ENCODE results near the gene RBM47.

DNA sequence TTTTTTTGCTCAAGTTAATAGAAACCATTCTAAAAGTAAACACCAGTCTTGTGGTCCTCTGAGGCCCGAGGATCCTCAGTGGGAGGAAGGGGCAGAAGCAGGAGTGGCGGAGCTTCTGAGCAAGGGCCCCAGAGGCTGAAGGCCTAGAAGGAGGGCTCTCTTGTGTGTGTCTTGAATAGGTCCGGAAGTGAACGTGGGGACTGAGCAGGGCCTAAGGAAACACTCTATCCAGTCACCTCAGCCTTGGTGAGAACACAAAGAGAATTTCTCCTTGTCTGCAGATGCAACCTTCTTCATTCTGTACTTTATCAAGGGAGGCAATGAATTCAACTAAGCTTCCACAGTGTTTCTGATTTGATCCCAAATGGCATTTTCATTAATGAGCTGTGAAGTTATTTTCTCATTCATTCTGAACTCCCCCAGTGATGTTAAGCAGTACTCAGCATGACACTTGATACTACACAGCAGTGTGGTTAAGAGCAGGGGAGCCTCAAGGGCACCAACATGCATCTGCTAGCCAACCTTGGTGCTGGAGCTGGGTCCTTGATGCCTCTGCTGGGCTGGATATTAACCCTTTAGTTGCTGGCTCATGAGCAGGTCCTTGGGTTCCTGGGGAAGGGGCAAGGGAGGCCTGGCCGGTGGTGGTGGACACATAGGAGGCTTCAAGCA lies 64.7 kb downstream of the RBM47 start:
- TF ChIP-seq TCF12 (IDR thresholded peaks at IDR 0.05; ENCODE audit: low read depth) (no peak), FOXM1 (IDR thresholded peaks at IDR 0.05; ENCODE audit: borderline replicate concordance, low read depth) (no peak), EP300 (IDR thresholded peaks at IDR 0.05; ENCODE audit: borderline replicate concordance) (no peak), NFIC (IDR thresholded peaks at IDR 0.05) (no peak), ZBTB7A (IDR thresholded peaks at IDR 0.05; ENCODE audit: low read depth) (no peak), RAD21 (IDR thresholded peaks at IDR 0.05; ENCODE audit: low read depth) (no peak), CEBPB (IDR thresholded peaks at IDR 0.05) (no peak), TAF1 (IDR thresholded peaks at IDR 0.05; ENCODE audit: low read depth) (no peak), YY1 (IDR thresholded peaks at IDR 0.05; ENCODE audit: low read depth) (no peak)
- TF ChIP-seq, protein P1, sequence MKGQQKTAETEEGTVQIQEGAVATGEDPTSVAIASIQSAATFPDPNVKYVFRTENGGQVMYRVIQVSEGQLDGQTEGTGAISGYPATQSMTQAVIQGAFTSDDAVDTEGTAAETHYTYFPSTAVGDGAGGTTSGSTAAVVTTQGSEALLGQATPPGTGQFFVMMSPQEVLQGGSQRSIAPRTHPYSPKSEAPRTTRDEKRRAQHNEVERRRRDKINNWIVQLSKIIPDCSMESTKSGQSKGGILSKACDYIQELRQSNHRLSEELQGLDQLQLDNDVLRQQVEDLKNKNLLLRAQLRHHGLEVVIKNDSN (IDR thresholded peaks at IDR 0.05) = no peak
- TF ChIP-seq, protein P2, sequence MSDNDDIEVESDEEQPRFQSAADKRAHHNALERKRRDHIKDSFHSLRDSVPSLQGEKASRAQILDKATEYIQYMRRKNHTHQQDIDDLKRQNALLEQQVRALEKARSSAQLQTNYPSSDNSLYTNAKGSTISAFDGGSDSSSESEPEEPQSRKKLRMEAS (IDR thresholded peaks at IDR 0.05) = no peak
- TF ChIP-seq, protein P3, sequence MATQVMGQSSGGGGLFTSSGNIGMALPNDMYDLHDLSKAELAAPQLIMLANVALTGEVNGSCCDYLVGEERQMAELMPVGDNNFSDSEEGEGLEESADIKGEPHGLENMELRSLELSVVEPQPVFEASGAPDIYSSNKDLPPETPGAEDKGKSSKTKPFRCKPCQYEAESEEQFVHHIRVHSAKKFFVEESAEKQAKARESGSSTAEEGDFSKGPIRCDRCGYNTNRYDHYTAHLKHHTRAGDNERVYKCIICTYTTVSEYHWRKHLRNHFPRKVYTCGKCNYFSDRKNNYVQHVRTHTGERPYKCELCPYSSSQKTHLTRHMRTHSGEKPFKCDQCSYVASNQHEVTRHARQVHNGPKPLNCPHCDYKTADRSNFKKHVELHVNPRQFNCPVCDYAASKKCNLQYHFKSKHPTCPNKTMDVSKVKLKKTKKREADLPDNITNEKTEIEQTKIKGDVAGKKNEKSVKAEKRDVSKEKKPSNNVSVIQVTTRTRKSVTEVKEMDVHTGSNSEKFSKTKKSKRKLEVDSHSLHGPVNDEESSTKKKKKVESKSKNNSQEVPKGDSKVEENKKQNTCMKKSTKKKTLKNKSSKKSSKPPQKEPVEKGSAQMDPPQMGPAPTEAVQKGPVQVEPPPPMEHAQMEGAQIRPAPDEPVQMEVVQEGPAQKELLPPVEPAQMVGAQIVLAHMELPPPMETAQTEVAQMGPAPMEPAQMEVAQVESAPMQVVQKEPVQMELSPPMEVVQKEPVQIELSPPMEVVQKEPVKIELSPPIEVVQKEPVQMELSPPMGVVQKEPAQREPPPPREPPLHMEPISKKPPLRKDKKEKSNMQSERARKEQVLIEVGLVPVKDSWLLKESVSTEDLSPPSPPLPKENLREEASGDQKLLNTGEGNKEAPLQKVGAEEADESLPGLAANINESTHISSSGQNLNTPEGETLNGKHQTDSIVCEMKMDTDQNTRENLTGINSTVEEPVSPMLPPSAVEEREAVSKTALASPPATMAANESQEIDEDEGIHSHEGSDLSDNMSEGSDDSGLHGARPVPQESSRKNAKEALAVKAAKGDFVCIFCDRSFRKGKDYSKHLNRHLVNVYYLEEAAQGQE (IDR thresholded peaks at IDR 0.05; ENCODE audit: low read depth) = no peak
